Neural progenitor cell (in vitro differentiated cells): ENCODE data around the gene GCC1.

Source experiments
- EZH2 ChIP-seq: fragments of 200-600 bp; sonication (generic); IDR thresholded peaks from 2 replicates; pipeline ENCODE4 v1.6.1; 2017; ENCODE audit warnings: antibody characterized with exemption, mild to moderate bottlenecking, moderate library complexity
- TF ChIP-seq, protein P1 (sequence below): fragments of 200-600 bp; sonication (generic); IDR thresholded peaks from 2 replicates; pipeline ENCODE4 v1.5.1; 2017; ENCODE audit warnings: antibody characterized with exemption, mild to moderate bottlenecking

DNA sequence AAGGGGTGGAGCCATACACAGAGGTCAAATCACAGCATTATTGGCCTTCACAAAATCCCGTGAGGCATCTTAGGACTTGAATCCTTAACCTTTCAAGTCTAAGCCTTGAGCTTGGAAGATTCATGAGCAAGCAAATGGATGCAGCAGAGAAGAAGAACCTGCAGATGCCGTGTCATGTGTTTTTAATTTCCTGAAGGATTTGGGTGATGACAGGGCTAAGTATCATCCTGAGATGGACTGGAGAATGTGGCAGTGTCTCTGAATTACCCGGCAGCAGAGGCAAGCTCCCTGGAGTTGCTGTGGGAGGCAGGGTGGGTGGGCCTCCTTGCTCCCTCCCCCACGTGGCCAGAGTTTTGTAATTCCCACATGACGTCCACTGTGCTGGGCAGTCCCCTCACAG, 50.8 kb downstream of the GCC1 start:
- TF ChIP-seq, protein P1, sequence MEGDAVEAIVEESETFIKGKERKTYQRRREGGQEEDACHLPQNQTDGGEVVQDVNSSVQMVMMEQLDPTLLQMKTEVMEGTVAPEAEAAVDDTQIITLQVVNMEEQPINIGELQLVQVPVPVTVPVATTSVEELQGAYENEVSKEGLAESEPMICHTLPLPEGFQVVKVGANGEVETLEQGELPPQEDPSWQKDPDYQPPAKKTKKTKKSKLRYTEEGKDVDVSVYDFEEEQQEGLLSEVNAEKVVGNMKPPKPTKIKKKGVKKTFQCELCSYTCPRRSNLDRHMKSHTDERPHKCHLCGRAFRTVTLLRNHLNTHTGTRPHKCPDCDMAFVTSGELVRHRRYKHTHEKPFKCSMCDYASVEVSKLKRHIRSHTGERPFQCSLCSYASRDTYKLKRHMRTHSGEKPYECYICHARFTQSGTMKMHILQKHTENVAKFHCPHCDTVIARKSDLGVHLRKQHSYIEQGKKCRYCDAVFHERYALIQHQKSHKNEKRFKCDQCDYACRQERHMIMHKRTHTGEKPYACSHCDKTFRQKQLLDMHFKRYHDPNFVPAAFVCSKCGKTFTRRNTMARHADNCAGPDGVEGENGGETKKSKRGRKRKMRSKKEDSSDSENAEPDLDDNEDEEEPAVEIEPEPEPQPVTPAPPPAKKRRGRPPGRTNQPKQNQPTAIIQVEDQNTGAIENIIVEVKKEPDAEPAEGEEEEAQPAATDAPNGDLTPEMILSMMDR, result no peak
- no peak for TF ChIP-seq EZH2
